Small intestine (tissue), 16 donors: Measurements from ENCODE around the gene SOD2. TPM values are rescaled to one million over a fixed set of nuclear protein-coding genes. Genes with fewer than 3 reads are reported as not detected.
A peak's percentile ranks its signal among the peaks of the same experiment; 100 is the strongest.
"Not testable (repeated sequence)": the region's sequence is repeated elsewhere in the genome, so short reads cannot be mapped to it uniquely, and the experiment has no call there.

Experiments used
- DNase-seq, 2 donors: peaks; one replicate each; pipeline versions ENCODE4 v3.0.0 to v3.0.0-alpha.2; 2013
- FAIRE-seq: peaks from 2 replicates; lab custom pipeline; 2012; peaks lifted over from hg19 to GRCh38; lab: Jason Lieb, UNC
- H3K27ac ChIP-seq, 3 donors: one replicate each; pipeline ENCODE4 v1.5.1; 2013; ENCODE audit warnings: low read length in 2 of 3, mild to moderate bottlenecking in 2 of 3, control low read depth in 1 of 3, inconsistent platforms in 1 of 3, low read depth in 1 of 3, moderate library complexity in 1 of 3
- H3K27me3 ChIP-seq, 3 donors: one replicate each; pipeline ENCODE4 v1.6.1; 2013; ENCODE audit warnings: low read length in 3 of 3, inconsistent platforms in 1 of 3; ENCODE audit not compliant: control insufficient read depth in 3 of 3, insufficient read depth in 3 of 3
- H3K36me3 ChIP-seq, 3 donors: one replicate each; pipeline ENCODE4 v1.6.1; 2013; ENCODE audit warnings: low read length in 3 of 3, inconsistent platforms in 1 of 3, low read depth in 1 of 3, mild to moderate bottlenecking in 1 of 3, moderate library complexity in 1 of 3; ENCODE audit not compliant: control insufficient read depth in 3 of 3, insufficient read depth in 2 of 3
- H3K4me1 ChIP-seq, 3 donors: one replicate each; pipeline ENCODE4 v1.6.1; 2013; ENCODE audit warnings: low read length in 2 of 3, inconsistent platforms in 1 of 3, low read depth in 1 of 3, mild to moderate bottlenecking in 1 of 3, moderate library complexity in 1 of 3; ENCODE audit not compliant: control insufficient read depth in 3 of 3, insufficient read depth in 2 of 3
- H3K4me3 ChIP-seq, 3 donors: one replicate each; pipeline ENCODE4 v1.5.1; 2013; ENCODE audit warnings: low read length in 3 of 3, control low read depth in 1 of 3, inconsistent platforms in 1 of 3, low read depth in 1 of 3, mild to moderate bottlenecking in 1 of 3, moderate library complexity in 1 of 3
- H3K9me3 ChIP-seq, 2 donors: one replicate each; pipeline ENCODE4 v1.6.1; 2013; ENCODE audit warnings: low read depth in 1 of 2, low read length in 1 of 2; ENCODE audit not compliant: control insufficient read depth in 2 of 2, insufficient read depth in 1 of 2
- WGBS, 3 donors: extraction: QIAGEN DNeasy Blood & Tissue Kit; methylation state at CpG; one replicate each; pipeline ENCODE4 v1.1.7; 2013; 5-methylcytosine and 5-hydroxymethylcytosine counted together
- long read RNA-seq, 10 donors: transcript quantifications; one replicate each; lab custom pipeline, GENCODE V29; 2026
- polyA plus RNA-seq, 4 donors: library from polyadenylated mRNA; stranded (reverse) in 3 of 4; unstranded in 1 of 4; fragments of 200-250 nt in 3 of 4; fragments of 120-200 nt in 1 of 4; gene quantifications; one replicate each; pipeline versions ENCODE4 v1.2.1 to v1.2.3, GENCODE V29; 2013
- donor health status: healthy with polysubstance abuse.
- donor health status: control.
- donor health status: control.
- donor health status: Bipolar disorder and iron deficiency.
- donor health status: healthy.

The SOD2 gene
- 100 to 1,000 TPM in 3 of 4 donors, 10 to 100 TPM in 1; 81.6 to 250 (median 140) TPM for polyA plus RNA-seq
- long read RNA-seq, donor 1, full-length matches to known transcripts: 43 of 64 reads
- long read RNA-seq, donor 1, partial matches to known transcripts: 14 of 64 reads
- long read RNA-seq, donor 1, other reads (novel, unspliced or antisense): 7 of 64 reads
- long read RNA-seq, donor 2, full-length matches to known transcripts: 16 of 16 reads
- long read RNA-seq, donor 2, partial matches to known transcripts: 0 of 16 reads
- long read RNA-seq, donor 2, other reads (novel, unspliced or antisense): 0 of 16 reads
- long read RNA-seq, donor 3, full-length matches to known transcripts: 22 of 22 reads
- long read RNA-seq, donor 3, partial matches to known transcripts: 0 of 22 reads
- long read RNA-seq, donor 3, other reads (novel, unspliced or antisense): 0 of 22 reads
- long read RNA-seq, donor 4, full-length matches to known transcripts: 2 of 2 reads
- long read RNA-seq, donor 4, partial matches to known transcripts: 0 of 2 reads
- long read RNA-seq, donor 4, other reads (novel, unspliced or antisense): 0 of 2 reads
- long read RNA-seq, donor 5, full-length matches to known transcripts: 3 of 3 reads
- long read RNA-seq, donor 5, partial matches to known transcripts: 0 of 3 reads
- long read RNA-seq, donor 5, other reads (novel, unspliced or antisense): 0 of 3 reads
- long read RNA-seq, donor 6, full-length matches to known transcripts: 22 of 22 reads
- long read RNA-seq, donor 6, partial matches to known transcripts: 0 of 22 reads
- long read RNA-seq, donor 6, other reads (novel, unspliced or antisense): 0 of 22 reads
- long read RNA-seq, donor 7, full-length matches to known transcripts: 126 of 203 reads
- long read RNA-seq, donor 7, partial matches to known transcripts: 77 of 203 reads
- long read RNA-seq, donor 7, other reads (novel, unspliced or antisense): 0 of 203 reads
- long read RNA-seq, donor 8, full-length matches to known transcripts: 2 of 2 reads
- long read RNA-seq, donor 8, partial matches to known transcripts: 0 of 2 reads
- long read RNA-seq, donor 8, other reads (novel, unspliced or antisense): 0 of 2 reads
- long read RNA-seq, donor 9, full-length matches to known transcripts: 6 of 6 reads
- long read RNA-seq, donor 9, partial matches to known transcripts: 0 of 6 reads
- long read RNA-seq, donor 9, other reads (novel, unspliced or antisense): 0 of 6 reads
- long read RNA-seq, donor 10, full-length matches to known transcripts: 24 of 37 reads
- long read RNA-seq, donor 10, partial matches to known transcripts: 13 of 37 reads
- long read RNA-seq, donor 10, other reads (novel, unspliced or antisense): 0 of 37 reads

DNA sequence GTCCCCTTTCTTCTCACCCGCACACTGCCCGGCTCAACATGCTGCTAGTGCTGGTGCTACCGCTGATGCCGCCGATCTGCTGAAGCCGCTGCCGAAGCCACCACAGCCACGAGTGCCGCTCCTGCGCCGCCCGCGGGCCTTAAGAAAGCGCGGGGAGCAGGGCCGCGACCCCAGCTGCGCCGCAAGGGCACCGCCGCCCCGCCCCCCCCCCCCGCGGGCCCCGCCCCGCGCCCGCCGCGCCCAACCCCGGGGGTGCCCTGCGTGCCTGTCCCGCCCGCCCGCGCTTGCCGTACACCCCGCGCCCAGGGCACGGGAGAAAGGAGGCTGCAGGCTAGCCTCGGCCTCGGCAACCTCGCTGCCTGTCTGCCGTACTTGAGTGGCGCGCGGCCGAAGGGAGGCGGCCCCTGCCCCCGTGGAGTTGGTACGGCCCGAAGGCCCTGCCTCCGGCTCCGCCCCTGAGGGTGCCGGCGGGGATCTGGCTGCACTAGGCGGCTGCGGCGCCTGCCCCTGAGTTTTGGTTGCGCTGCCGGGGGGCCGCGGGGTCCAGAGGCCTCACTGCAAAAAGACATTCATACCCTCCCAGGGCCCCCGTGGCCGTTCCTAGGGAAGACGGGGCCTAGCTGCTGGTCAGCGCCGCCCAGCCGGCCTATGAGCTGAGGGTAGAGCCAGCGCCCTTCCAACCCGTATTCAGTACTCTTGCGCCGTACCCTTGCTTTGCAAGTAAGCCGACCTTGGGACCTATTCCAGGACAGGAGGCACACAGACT lies at the start of gene SOD2:
Gene SOD2 (minus strand): TSS at position 114 of the 766 bp plus-strand sequence. CDS start 74 bp downstream, at position 40.
- Histone ChIP-seq H3K36me3 (peaks cover 3 to 20% (median 4%) of the 10 kb centered on the region in 3 donors), H3K27ac (peak within 1 kb of the TSS; percentile 94 to 99 (median 98)), H3K4me3 (peak within 1 kb of the TSS; percentile 83 to 92 (median 89)), H3K4me1 (peaks cover 5 to 13% (median 9%) of the 10 kb centered on the region in 3 donors), H3K27me3 (no peaks in the 10 kb centered on the region), H3K9me3 (no peaks in the 10 kb centered on the region)
- DNase-seq (peak; percentile 93 to 95), FAIRE-seq (no peak)
- WGBS, 3 donors: 0 to 1% (median 0%) methylated on average over 38 to 74 of the region's 74 CpGs

DNA sequence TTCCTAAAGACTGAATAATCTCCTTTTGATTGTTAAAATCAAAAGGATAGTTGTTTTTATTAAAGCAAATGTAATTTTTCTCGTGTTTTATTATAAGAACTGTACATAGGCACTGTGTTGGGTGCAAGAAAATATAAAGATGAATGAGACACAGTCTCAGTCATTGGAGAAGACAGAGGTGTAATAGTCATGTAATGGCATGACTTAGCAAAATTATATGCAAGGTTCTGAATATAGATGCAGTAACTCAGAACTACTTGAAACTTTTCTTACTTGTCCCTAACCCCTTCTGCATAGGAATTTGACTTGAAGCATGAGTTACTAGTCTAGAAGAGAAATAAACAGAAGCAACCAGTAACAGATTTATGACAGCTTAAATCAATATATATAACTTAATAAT lies 49.1 kb upstream of the SOD2 start:
- H3K27ac ChIP-seq: no peak overlapping the region
- peaks cover 21 to 26% (median 24%) of the 10 kb centered on the region in 3 donors for H3K36me3 ChIP-seq
- no peaks in the 10 kb centered on the region for H3K9me3 ChIP-seq
- no peak for FAIRE-seq
- no peaks in the 10 kb centered on the region for H3K27me3 ChIP-seq
- H3K4me3 ChIP-seq: no peak overlapping the region
- no peak for DNase-seq
- 59 to 86% (median 67%) methylated on average over 1 of the region's 1 CpG for WGBS, 3 donors
- no peaks in the 10 kb centered on the region for H3K4me1 ChIP-seq

DNA sequence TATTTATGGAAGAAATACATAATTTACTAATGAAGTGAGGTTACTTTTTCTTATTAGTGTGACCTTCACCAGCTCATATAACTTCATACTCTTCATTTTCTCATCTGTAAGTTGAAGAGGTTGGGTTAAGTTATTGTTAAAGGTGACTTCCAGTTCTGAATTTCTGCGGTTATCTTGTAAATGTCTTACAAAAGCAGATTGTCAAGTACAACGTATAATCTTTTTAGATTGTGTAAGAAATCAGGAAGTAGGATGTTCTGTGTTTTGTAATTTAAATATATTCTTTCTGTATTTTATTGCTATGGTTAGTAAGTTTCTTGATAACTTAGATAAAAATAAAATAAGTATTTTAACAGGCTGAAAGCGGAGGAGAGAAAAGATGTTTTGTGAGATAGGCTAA lies 46.3 kb upstream of the SOD2 start:
- Histone ChIP-seq H3K4me1 (no peaks in the 10 kb centered on the region), H3K4me3 (no peak overlapping the region), H3K27me3 (no peaks in the 10 kb centered on the region), H3K9me3 (no peaks in the 10 kb centered on the region), H3K36me3 (peaks cover 8 to 28% (median 12%) of the 10 kb centered on the region in 3 donors), H3K27ac (peak overlapping the region in 1 of 3 donors; percentile 12)
- FAIRE-seq (no peak), DNase-seq (peak in 1 of 2 donors; percentile 11)
- WGBS, 3 donors: 58 to 64% (median 61%) methylated on average over 3 of the region's 3 CpGs

DNA sequence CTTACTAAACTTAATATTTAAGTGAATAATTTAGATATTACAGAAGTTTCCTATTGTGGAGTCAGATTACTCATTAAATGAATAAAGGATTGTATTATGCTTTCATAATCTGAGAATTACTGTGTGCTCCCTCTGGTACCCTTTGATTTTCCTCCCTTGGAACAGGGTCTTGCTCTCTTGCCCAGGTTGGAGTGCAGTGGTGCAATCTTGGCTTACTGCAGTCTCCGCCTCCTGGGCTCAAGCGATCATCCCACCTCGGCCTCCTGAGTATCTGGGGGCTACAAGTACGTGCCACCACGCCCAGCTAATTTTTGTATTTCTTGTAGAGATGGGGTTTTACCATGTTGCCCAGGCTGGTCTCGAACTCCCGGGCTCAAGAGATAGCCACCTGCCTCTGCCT lies 43.9 kb upstream of the SOD2 start:
- Histone ChIP-seq H3K9me3 (no peaks in the 10 kb centered on the region), H3K27me3 (no peaks in the 10 kb centered on the region), H3K4me1 (no peaks in the 10 kb centered on the region), H3K4me3 (no peak overlapping the region), H3K27ac (no peak overlapping the region), H3K36me3 (peaks cover 4 to 30% (median 4%) of the 10 kb centered on the region in 3 donors)
- 87 to 89% (median 88%) methylated on average over 7 of the region's 7 CpGs for WGBS, 3 donors
- FAIRE-seq (no peak), DNase-seq (no peak)

DNA sequence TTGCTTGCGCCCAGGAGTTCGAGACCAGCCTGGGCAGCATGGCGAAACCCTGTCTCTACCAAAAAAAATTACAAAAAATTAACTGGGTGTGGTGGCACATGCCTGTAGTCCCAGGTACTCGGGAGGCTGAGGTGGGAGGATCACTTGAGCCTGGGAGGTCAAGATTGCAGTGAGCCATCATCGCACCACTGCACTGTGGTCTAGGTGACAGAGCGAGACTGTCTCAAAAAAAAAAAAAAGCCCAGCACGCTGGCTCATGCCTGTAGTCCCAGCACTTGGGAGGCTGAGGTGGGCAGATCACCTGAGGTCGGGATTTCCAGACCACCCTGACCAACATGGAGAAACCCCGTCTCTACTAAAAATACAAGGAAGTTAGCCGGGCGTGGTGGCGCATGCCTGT lies 40.4 kb upstream of the SOD2 start:
- not testable (repeated sequence) for H3K4me1 ChIP-seq, H3K27me3 ChIP-seq, FAIRE-seq, H3K9me3 ChIP-seq, DNase-seq, H3K27ac ChIP-seq, H3K4me3 ChIP-seq
- 92 to 96% (median 93%) methylated on average over 12 of the region's 12 CpGs for WGBS, 3 donors
- H3K36me3 ChIP-seq: peaks cover 0 to 25% (median 1%) of the 10 kb centered on the region in 3 donors

DNA sequence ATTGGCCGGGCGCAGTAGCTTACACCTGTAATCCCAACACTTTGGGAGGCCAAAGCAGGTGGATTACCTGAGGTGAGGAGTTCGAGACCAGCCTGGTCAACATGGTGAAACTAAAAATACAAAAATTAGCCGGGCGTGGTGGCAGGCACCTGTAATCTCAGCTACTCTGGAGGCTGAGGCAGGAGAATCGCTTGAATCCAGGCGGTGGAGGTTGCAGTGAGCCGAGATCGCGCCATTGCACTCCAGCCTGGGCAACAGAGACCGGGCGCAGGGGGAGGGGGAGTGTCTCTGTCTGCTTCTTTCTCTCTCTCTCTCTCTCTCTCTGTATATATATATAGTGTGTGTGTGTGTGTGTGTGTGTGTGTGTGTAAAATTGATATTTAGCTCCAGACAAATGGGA lies 39.5 kb upstream of the SOD2 start:
- not testable (repeated sequence) for H3K4me3 ChIP-seq, DNase-seq, H3K4me1 ChIP-seq, H3K27me3 ChIP-seq, H3K27ac ChIP-seq, FAIRE-seq, H3K9me3 ChIP-seq
- WGBS, 3 donors: 88 to 92% (median 89%) methylated on average over 12 of the region's 12 CpGs
- H3K36me3 ChIP-seq: peaks cover 0 to 24% (median 0%) of the 10 kb centered on the region in 3 donors

DNA sequence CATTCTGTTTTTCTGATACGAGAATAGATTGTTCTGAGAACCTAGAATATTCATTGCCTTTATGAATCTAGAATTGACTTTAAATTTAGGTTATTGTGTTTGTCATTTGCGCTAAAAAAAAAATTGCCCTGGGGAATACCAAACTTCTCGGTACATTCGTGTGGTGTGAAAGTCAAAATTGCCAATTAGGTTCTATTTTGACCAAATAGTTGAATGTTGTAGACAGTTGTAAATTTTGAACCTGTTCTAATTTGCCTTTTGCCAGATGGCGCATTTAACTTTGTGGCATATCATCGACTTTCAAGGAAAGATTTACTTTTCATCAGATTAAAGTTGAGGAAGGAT lies 37.3 kb upstream of the SOD2 start:
- peaks cover 0 to 2% (median 0%) of the 10 kb centered on the region in 3 donors for H3K4me1 ChIP-seq
- H3K36me3 ChIP-seq: peaks cover 0 to 18% (median 0%) of the 10 kb centered on the region in 3 donors
- 60 to 68% (median 67%) methylated on average over 6 of the region's 6 CpGs for WGBS, 3 donors
- no peaks in the 10 kb centered on the region for H3K27me3 ChIP-seq
- FAIRE-seq (no peak), DNase-seq (no peak)
- H3K9me3 ChIP-seq: no peaks in the 10 kb centered on the region
- H3K4me3 ChIP-seq: no peak overlapping the region
- H3K27ac ChIP-seq: no peak overlapping the region
